NCI-H524 (cell line): ENCODE results near the gene COA5.
A peak's percentile ranks its signal among the peaks of the same experiment; 100 is the strongest.
"Not testable (repeated sequence)": the region's sequence is repeated elsewhere in the genome, so short reads cannot be mapped to it uniquely, and the experiment has no call there.

Source experiments
- DNase-seq, 2 experiments: peaks; one replicate each; lab custom pipeline; 2025; lab: John Stamatoyannopoulos, UW

Gene COA5

DNA sequence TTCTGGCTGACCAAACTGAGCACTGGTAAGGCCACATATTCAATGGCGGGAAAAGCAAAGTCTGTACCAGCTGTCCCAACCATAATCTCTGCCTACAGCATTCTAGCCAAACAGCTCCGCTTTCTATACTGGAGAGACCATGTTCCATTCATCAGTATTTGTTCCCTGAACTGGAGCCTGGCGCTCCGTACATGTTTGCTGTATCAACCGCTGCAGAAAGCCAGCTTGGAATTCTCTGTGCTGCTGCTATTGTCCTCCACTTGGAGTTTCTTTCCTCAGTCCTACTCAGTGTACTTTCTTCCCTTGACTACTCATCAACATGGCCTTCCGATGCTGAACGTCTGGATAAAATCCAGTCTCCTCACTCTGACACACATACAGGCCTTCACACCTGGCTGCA lies 1.9 kb downstream of the COA5 start:
- DNase-seq: no peak

GRCh38 chr2:98605076-98605475 lies 3.2 kb downstream of the COA5 start:
- no peak for DNase-seq

DNA sequence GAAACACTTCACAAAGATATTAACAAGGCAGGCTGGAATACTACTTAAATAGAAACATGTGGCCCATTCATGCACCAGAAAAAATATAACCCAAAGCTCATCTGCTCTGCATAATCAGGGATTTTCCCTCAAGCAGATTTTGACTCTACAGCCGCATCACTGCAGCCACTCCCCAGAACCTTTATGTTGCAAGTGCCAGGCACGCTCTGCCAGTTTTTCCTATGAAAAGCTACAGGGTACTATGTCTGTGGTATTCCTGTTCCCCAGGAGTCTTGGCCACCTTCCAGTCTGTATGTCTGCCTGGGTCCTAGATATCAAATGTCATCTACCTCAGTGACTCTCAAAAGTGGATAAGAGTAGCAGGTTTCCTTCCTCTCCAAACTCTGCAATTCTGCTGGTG lies 3.8 kb downstream of the COA5 start:
- no peak for DNase-seq

DNA sequence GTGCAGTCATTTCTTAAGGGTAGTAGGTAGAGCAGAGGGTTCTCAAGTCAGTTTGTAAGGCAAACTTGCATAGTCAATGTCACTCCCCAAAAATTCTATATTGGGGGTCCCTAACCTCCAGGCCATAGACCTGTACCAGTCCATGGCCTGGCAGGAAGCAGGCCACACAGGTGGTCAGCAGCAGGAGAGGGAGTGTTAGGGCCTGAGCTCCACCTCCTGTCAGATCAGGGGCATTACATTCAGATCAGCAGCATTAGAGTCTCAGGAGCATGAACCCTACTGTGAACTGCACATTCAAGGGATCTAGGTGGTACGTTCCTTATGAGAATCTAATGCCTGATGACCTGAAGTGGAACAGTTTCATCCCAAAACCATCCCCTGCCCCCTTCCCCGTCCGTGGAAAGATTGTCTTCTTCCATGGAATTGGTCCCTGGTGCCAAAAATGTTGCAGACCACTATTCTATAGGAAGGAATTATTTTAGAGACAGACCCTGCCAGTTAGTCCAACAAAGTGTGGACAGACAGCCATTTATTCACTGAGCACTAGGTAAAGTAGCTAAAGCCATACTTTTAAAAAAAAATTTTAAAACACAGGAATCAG lies 6.7 kb downstream of the COA5 start:
- peak in 1 of 2 experiments; percentile 33 for DNase-seq

GRCh38 chr2:98598781-98599428 lies 9.4 kb downstream of the COA5 start:
- DNase-seq: no peak

DNA sequence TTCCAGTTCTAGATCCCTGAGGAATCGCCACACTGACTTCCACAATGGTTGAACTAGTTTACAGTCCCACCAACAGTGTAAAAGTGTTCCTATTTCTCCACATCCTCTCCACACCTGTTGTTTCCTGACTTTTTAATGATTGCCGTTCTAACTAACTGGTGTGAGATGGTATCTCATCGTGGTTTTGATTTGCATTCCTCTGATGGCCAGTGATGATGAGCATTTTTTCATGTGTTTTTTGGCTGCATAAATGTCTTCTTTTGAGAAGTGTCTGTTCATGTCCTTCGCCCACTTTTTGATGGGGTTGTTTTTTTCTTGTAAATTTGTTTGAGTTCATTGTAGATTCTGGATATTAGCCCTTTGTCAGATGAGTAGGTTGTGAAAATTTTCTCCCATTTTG lies 13.6 kb downstream of the COA5 start:
- not testable (repeated sequence) for DNase-seq

DNA sequence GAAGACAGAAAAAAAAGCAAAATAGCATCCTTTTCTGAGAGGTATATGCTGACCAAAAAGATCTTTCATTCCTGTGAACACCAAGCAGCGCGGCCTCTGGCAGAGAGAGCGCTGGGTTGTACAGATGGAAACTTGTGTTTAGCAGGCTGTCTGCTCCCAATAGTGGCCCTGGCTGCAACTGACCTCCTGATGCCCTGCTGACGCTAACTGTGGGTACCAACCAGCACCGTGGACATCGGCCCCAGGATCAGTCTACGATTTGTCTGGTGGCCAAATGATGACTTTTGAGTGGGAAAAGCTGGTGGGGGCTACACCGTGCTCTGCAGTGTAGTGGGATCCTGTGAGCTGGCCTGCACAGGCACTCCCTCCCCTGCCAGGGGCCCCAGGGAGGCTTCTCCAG lies 15.7 kb downstream of the COA5 start:
- DNase-seq: no peak

- DNase-seq: no peak
Observed at GRCh38 chr2:98589489-98589888, 18.8 kb downstream of the COA5 start.

GRCh38 chr2:98588880-98589431 lies 19.4 kb downstream of the COA5 start:
- no peak for DNase-seq

- DNase-seq: no peak
Observed at GRCh38 chr2:98586551-98587140, 21.7 kb downstream of the COA5 start.

- DNase-seq: no peak
Observed at GRCh38 chr2:98585386-98585785, 22.9 kb downstream of the COA5 start.

GRCh38 chr2:98583816-98584618 lies 24.3 kb downstream of the COA5 start:
- DNase-seq: no peak

GRCh38 chr2:98583276-98583675 lies 25.0 kb downstream of the COA5 start:
- no peak for DNase-seq

DNA sequence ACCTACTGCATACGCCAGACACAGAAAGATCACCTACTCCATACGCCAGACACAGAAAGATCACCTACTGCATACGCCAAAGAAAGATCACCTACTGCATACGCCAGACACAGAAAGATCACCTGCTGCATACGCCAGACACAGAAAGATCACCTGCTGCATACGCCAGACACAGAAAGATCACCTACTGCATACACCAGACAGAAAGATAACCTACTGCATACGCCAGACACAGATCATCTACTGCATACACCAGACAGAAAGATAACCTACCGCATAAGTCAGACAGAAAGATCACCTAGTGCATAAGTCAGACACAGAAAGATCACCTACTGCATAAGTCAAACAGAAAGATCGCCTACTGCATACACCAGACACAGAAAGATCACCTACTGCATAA lies 25.8 kb downstream of the COA5 start:
- DNase-seq: no peak

DNA sequence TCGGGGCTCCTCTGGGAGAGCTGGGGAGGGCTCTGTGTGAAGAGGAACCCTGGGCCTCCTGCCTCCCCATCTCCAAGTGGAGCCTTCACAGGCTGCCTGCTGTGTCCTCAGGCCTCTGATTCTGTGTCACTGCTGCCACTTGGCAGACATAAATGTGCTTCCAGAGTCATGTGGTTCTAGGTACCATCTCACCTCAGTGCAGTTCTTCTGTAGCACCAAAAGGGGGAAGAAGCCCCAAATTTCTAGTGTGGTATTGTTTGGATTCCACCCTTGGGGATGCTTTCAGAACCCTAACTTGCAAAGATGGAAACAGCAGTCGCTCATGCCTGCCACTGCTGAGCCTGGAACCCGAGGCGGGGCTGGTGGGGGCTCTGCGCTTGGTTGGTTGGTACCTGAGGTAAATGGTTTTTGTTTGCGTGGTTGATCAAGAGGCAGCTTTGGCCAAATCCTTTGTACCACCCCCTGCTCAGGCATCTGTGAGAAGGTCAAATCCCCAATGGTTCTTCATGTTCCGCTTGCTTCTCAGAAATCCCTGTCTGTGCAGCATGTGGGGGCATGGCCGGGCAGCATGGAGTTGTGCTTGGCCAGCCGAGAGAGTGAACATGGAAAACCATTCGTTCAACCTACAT lies 27.5 kb downstream of the COA5 start:
- no peak for DNase-seq

- no peak for DNase-seq
Observed at GRCh38 chr2:98579926-98580325, 28.4 kb downstream of the COA5 start.

- no peak for DNase-seq
Observed at GRCh38 chr2:98578231-98578630, 30.1 kb downstream of the COA5 start.

- no peak for DNase-seq
Observed at GRCh38 chr2:98577313-98577712, 31.0 kb downstream of the COA5 start.

- no peak for DNase-seq
Observed at GRCh38 chr2:98576666-98577312, 31.5 kb downstream of the COA5 start.

DNA sequence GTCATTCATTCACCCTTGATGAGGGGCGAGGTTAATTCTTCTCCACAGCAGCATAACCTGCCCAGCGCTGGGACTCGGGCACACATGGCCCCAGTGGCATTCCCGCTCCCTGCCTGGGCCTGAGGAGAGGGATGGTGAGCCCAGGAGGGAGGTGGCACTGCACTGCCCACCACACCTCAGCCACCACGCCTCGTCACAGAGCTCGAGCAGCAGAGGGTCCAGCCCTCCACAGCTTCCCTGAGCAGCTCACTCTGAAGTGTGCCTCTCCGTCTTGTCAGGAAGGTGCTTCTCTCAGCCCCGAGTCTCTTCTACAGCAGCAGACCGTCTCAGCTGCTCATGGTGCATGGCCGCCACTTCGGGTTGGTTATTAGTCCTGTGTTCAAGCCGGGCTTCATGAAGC lies 34.9 kb downstream of the COA5 start:
- no peak for DNase-seq

DNA sequence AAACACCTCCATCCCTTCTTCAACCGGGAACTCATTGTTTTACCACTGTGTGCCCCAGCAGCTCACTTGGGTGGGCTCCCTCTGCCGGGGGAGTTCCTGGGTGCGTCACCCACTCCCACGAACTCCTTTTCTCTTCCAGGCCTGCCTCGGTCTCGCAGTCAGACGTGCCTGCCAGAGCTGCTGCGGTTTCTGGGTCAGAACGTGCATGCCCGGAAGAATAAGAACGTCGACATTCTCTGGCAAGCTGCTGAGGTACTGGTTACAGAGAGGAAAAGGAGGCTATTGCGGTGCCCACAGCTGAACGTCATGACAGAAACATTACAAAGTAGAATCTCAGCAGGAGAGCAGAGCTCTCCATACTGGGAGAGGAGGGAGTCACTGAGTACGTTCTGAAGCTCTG lies 35.6 kb downstream of the COA5 start:
- no peak for DNase-seq

DNA sequence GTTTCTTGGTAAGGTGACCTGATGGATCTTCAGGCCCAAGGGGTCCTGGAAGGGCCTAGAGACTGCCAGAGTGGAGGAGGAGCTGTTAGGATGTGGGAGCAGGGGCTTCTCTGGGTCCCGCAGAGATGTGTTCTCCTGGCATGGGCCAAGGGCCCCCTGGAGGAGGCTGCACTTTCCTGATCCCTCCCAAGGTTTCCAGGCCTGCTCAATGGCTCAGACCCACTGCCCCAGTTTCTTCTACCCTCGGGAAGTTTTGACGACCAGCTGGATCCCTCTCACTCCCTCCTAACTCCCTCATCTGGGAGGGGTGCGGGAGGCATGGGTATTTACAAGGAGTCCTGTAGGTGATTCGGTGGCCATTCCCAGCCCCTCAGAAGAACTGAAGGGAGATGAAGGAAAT lies 36.1 kb downstream of the COA5 start:
- no peak for DNase-seq
